Measurements from ENCODE around the gene RGS14. TPM values are rescaled to one million over a fixed set of nuclear protein-coding genes. Genes with fewer than 3 reads are reported as not detected.
"Not testable (repeated sequence)": the region's sequence is repeated elsewhere in the genome, so short reads cannot be mapped to it uniquely, and the experiment has no call there.

Gene RGS14
- total RNA-seq, 1 donor from 2014 or later, result 14.1 TPM

GRCh38 chr5:177410575-177410974, 52.9 kb downstream of the RGS14 start:
- Mint-ChIP-seq H3K9me3 (no peaks in the 10 kb centered on the region), H3K4me3 (no peak overlapping the region), H3K36me3 (no peaks in the 10 kb centered on the region), H3K27me3 (ENCODE audit: low read depth) (peaks cover 61% of the 10 kb centered on the region), H3K27ac (no peak overlapping the region), H3K4me1 (no peaks in the 10 kb centered on the region)
- DNase-seq (ENCODE audit: low spot score in 2 of 2, unreplicated experiment in 2 of 2), result no peak
- TF ChIP-seq, protein P1, sequence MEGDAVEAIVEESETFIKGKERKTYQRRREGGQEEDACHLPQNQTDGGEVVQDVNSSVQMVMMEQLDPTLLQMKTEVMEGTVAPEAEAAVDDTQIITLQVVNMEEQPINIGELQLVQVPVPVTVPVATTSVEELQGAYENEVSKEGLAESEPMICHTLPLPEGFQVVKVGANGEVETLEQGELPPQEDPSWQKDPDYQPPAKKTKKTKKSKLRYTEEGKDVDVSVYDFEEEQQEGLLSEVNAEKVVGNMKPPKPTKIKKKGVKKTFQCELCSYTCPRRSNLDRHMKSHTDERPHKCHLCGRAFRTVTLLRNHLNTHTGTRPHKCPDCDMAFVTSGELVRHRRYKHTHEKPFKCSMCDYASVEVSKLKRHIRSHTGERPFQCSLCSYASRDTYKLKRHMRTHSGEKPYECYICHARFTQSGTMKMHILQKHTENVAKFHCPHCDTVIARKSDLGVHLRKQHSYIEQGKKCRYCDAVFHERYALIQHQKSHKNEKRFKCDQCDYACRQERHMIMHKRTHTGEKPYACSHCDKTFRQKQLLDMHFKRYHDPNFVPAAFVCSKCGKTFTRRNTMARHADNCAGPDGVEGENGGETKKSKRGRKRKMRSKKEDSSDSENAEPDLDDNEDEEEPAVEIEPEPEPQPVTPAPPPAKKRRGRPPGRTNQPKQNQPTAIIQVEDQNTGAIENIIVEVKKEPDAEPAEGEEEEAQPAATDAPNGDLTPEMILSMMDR (IDR thresholded peaks at IDR 0.05; ENCODE audit: unreplicated experiment), result no peak

GRCh38 chr5:177412603-177413233, 55.0 kb downstream of the RGS14 start:
- no peak for DNase-seq (ENCODE audit: low spot score in 2 of 2, unreplicated experiment in 2 of 2)
- Mint-ChIP-seq H3K4me3 (no peak overlapping the region), H3K36me3 (no peaks in the 10 kb centered on the region), H3K4me1 (no peaks in the 10 kb centered on the region), H3K27me3 (ENCODE audit: low read depth) (peaks cover 41% of the 10 kb centered on the region), H3K9me3 (no peaks in the 10 kb centered on the region), H3K27ac (no peak overlapping the region)
- TF ChIP-seq, protein P1 (IDR thresholded peaks at IDR 0.05; ENCODE audit: unreplicated experiment), result no peak

GRCh38 chr5:177414481-177414880, 56.8 kb downstream of the RGS14 start:
- Mint-ChIP-seq H3K27ac (no peak overlapping the region), H3K27me3 (ENCODE audit: low read depth) (peaks cover 28% of the 10 kb centered on the region), H3K9me3 (no peaks in the 10 kb centered on the region), H3K4me3 (no peak overlapping the region), H3K36me3 (no peaks in the 10 kb centered on the region), H3K4me1 (no peaks in the 10 kb centered on the region)
- no peak for DNase-seq (ENCODE audit: low spot score in 2 of 2, unreplicated experiment in 2 of 2)
- TF ChIP-seq, protein P1 (IDR thresholded peaks at IDR 0.05; ENCODE audit: unreplicated experiment), result no peak

DNA sequence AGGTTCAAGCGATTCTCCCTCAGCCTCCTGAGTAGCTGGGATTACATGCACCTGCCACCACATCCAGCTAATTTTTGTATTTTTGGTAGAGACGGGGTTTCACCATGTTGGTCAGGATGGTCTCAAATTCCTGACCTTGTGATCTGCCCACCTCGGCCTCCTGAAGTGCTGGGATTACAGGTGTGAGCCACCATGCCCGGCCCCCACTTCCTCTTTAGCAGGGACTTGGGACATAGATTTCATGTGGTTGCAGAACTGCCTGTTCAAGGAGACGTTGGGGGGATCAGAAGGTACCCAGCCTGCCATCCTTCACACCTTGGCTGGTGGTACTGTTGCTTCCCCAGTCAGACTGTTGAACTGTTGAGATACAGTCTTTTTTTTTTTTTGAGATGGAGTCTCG, 59.4 kb downstream of the RGS14 start:
- H3K4me3 Mint-ChIP-seq; H3K9me3 Mint-ChIP-seq; DNase-seq (ENCODE audit: low spot score in 2 of 2, unreplicated experiment in 2 of 2); H3K27ac Mint-ChIP-seq; H3K36me3 Mint-ChIP-seq; H3K4me1 Mint-ChIP-seq: not testable (repeated sequence)
- H3K27me3 Mint-ChIP-seq (ENCODE audit: low read depth), result peaks cover 19% of the 10 kb centered on the region

DNA sequence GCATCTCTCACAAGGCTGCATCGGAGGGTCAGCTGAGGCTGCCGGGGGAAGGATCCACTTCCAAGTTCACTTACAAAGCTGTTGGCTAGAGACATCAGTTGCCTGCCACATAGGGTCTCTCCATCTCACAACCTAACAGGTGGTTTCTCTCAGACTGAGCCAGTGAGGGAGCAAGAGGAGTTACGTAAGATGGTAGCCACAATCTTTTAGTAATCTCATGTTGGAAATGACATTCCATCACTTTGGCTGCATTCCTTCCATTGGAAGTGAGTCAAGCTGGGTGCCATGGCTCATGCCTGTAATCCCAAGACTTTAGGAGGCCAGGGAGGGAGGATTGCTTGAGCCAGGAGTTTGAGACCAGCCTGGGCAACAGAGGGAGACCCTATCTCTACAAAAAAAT, 61.3 kb downstream of the RGS14 start:
- H3K4me1 Mint-ChIP-seq, result no peaks in the 10 kb centered on the region
- TF ChIP-seq, protein P1 (IDR thresholded peaks at IDR 0.05; ENCODE audit: unreplicated experiment), result no peak
- H3K27me3 Mint-ChIP-seq (ENCODE audit: low read depth), result peaks cover 3% of the 10 kb centered on the region
- H3K36me3 Mint-ChIP-seq, result no peaks in the 10 kb centered on the region
- H3K27ac Mint-ChIP-seq, result no peak overlapping the region
- H3K9me3 Mint-ChIP-seq, result no peaks in the 10 kb centered on the region
- H3K4me3 Mint-ChIP-seq, result no peak overlapping the region
- no peak for DNase-seq (ENCODE audit: low spot score in 2 of 2, unreplicated experiment in 2 of 2)

DNA sequence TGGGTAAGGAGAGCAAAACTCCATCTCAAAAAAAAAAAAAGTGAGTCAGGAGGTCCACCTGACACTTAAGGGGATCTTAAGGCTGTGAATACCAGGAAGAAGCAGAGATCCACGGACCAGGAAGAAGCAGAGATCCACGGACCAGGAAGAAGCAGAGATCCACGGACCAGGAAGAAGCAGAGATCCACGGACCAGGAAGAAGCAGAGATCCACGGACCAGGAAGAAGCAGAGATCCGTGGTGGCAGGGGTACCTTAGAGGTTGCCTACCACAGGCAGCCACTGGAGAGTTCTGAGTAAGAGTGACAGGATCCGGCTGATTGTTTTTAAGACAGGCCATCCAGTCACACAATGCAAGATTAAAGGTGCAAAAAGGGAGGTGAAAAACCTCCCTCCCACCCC, 62.7 kb downstream of the RGS14 start:
- H3K4me1 Mint-ChIP-seq; H3K36me3 Mint-ChIP-seq; H3K27me3 Mint-ChIP-seq (ENCODE audit: low read depth); H3K4me3 Mint-ChIP-seq; H3K27ac Mint-ChIP-seq; DNase-seq (ENCODE audit: low spot score in 2 of 2, unreplicated experiment in 2 of 2); H3K9me3 Mint-ChIP-seq: not testable (repeated sequence)
